PC-9 (cell line): ENCODE results near the gene CPD.

ENCODE experiments used
- EZH2 ChIP-seq: fragments of 200-600 bp; sonication (generic); IDR thresholded peaks from 2 replicates; pipeline ENCODE4 v1.8.0; 2017; ENCODE audit warnings: antibody characterized with exemption, low read depth
- TF ChIP-seq, protein P1 (sequence below): fragments of 200-600 bp; sonication (generic); conservative IDR thresholded peaks from 2 replicates; pipeline ENCODE4 v1.6.1; 2017; ENCODE audit warnings: mixed run types, antibody characterized with exemption, mild to moderate bottlenecking, moderate library complexity

DNA sequence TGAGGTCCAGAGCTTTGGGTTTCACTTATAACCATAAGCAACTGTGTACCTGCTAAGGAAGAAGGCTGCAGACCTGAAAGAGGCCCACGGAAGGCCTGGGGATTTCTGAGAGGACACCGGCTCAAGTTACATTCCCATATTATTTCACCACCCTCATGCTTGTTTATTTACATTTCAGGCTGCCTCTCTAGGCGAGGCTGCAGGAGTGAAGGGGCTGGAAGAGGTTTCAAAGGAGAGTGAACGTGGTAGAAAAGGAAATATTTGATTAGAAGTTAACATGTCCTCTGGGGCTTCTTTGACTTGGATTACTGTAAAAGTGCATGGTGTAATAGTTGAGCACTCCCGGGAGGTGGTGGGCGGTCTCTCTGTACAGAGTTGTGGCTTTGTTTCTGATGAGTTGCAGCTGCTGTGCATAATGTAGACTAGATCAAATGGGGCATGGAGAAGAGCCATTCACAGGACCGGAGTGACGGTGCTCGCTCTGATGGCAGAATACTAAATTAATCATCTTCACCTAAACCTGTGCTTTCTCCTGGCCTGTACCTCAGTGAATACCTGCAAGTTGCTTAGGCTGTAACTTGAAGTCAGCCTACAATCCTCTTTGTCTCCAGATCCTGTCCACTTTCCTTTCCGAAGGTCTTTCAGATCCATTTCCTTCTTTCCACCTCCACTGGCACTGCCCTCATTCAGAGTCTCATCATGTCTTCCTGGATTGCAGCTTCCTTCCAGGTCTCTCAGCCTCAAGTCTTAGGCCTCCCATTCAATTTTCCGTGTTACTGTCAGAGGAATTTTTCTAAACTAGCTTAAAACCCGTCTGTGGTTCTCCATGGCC lies 1.9 kb upstream of the CPD start:
- TF ChIP-seq, protein P1, sequence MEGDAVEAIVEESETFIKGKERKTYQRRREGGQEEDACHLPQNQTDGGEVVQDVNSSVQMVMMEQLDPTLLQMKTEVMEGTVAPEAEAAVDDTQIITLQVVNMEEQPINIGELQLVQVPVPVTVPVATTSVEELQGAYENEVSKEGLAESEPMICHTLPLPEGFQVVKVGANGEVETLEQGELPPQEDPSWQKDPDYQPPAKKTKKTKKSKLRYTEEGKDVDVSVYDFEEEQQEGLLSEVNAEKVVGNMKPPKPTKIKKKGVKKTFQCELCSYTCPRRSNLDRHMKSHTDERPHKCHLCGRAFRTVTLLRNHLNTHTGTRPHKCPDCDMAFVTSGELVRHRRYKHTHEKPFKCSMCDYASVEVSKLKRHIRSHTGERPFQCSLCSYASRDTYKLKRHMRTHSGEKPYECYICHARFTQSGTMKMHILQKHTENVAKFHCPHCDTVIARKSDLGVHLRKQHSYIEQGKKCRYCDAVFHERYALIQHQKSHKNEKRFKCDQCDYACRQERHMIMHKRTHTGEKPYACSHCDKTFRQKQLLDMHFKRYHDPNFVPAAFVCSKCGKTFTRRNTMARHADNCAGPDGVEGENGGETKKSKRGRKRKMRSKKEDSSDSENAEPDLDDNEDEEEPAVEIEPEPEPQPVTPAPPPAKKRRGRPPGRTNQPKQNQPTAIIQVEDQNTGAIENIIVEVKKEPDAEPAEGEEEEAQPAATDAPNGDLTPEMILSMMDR = no peak
- TF ChIP-seq EZH2 = no peak
